ENCODE results near the gene ATG2A. TPM values are rescaled to one million over a fixed set of nuclear protein-coding genes. Genes with fewer than 3 reads are reported as not detected.
A peak's percentile ranks its signal among the peaks of the same experiment; 100 is the strongest.
"Not testable (repeated sequence)": the region's sequence is repeated elsewhere in the genome, so short reads cannot be mapped to it uniquely, and the experiment has no call there.

The ATG2A gene
- polyA plus RNA-seq, 12 donors, result 7.9 to 25.2 (median 10.0) TPM; not detected in 1

- DNase-seq, result no peak
Measured at GRCh38 chr11:64856382-64857227, 60.4 kb downstream of the ATG2A start.

- DNase-seq, result no peak
Measured at GRCh38 chr11:64855596-64856304, 61.3 kb downstream of the ATG2A start.

GRCh38 chr11:64854534-64855502 lies 62.2 kb downstream of the ATG2A start:
- DNase-seq, result no peak

- DNase-seq, result no peak
Measured at GRCh38 chr11:64854157-64854533, 62.9 kb downstream of the ATG2A start.

GRCh38 chr11:64853709-64854108 lies 63.3 kb downstream of the ATG2A start:
- DNase-seq, result no peak

- DNase-seq, result no peak
Measured at GRCh38 chr11:64852804-64853509, 64.1 kb downstream of the ATG2A start.

GRCh38 chr11:64851831-64852351 lies 65.1 kb downstream of the ATG2A start:
- DNase-seq, result no peak

GRCh38 chr11:64850979-64851567 lies 65.9 kb downstream of the ATG2A start:
- DNase-seq, result no peak

- DNase-seq, result no peak
Measured at GRCh38 chr11:64849598-64850356, 67.2 kb downstream of the ATG2A start.

- DNase-seq, result no peak
Measured at GRCh38 chr11:64848826-64849597, 68.0 kb downstream of the ATG2A start.

- DNase-seq, result no peak
Measured at GRCh38 chr11:64848214-64848825, 68.7 kb downstream of the ATG2A start.

GRCh38 chr11:64846998-64847666 lies 69.9 kb downstream of the ATG2A start:
- peak; percentile 89 for DNase-seq

- DNase-seq, result not testable (repeated sequence)
Measured at GRCh38 chr11:64845776-64846129, 71.3 kb downstream of the ATG2A start.

GRCh38 chr11:64845129-64845775 lies 71.8 kb downstream of the ATG2A start:
- DNase-seq, result no peak
